T-helper 1 cell (primary cell): ENCODE data around the gene NAA15.
"Not testable (repeated sequence)": the region's sequence is repeated elsewhere in the genome, so short reads cannot be mapped to it uniquely, and the experiment has no call there.

ENCODE experiments used
- DNase-seq, 5 donors: peaks; one replicate each; pipeline ENCODE4 v3.0.0-alpha.2; 2012 to 2020
- total RNA-seq, 4 donors: gene quantifications; one replicate each; lab custom pipeline; 2026; lab: John Stamatoyannopoulos, UW

Gene NAA15
- 70.9 to 102 (median 94.6) reads per million in 4 donors for total RNA-seq

- peak; percentile 97 to 99 (median 98) for DNase-seq
These were observed at the start of gene NAA15 for GRCh38 chr4:139301113-139301820. NAA15 (plus strand) TSS chr4:139301505; CDS start chr4:139301778, 273 bp downstream.

GRCh38 chr4:139253046-139253445 is 48.3 kb upstream of the NAA15 start:
- no peak for DNase-seq

GRCh38 chr4:139253713-139254112 is 47.6 kb upstream of the NAA15 start:
- DNase-seq, result no peak

- DNase-seq, result not testable (repeated sequence)
These were observed 45.7 kb upstream of the NAA15 start for GRCh38 chr4:139255581-139255980.

- DNase-seq, result no peak
These were observed 45.0 kb upstream of the NAA15 start for GRCh38 chr4:139256349-139256748.

GRCh38 chr4:139265654-139266053 is 35.7 kb upstream of the NAA15 start:
- no peak for DNase-seq

- DNase-seq, result no peak
These were observed 35.1 kb upstream of the NAA15 start for GRCh38 chr4:139266208-139266582.

- peak; percentile 21 to 93 (median 41) for DNase-seq
These were observed 34.6 kb upstream of the NAA15 start for GRCh38 chr4:139266583-139267257.

- no peak for DNase-seq
These were observed 34.0 kb upstream of the NAA15 start for GRCh38 chr4:139267301-139267700.

- DNase-seq, result no peak
These were observed 27.5 kb upstream of the NAA15 start for GRCh38 chr4:139273835-139274234.

- no peak for DNase-seq
These were observed 26.5 kb upstream of the NAA15 start for GRCh38 chr4:139274790-139275189.

GRCh38 chr4:139275281-139275735 is 26.0 kb upstream of the NAA15 start:
- DNase-seq, result no peak

GRCh38 chr4:139278485-139278884 is 22.8 kb upstream of the NAA15 start:
- no peak for DNase-seq

GRCh38 chr4:139278912-139279759 is 22.2 kb upstream of the NAA15 start:
- DNase-seq, result no peak

GRCh38 chr4:139279760-139280620 is 21.3 kb upstream of the NAA15 start, which contains the start of gene MGARP:
MGARP (minus strand) TSS chr4:139280225; CDS start chr4:139280158, 67 bp downstream.
- DNase-seq, result peak in 1 of 5 donors; percentile 6

- no peak for DNase-seq
These were observed 19.1 kb upstream of the NAA15 start for GRCh38 chr4:139282065-139282720.

GRCh38 chr4:139282721-139283075 is 18.6 kb upstream of the NAA15 start:
- DNase-seq, result no peak

- DNase-seq, result no peak
These were observed 15.1 kb upstream of the NAA15 start for GRCh38 chr4:139286186-139286698.

- peak; percentile 92 to 99 (median 95) for DNase-seq
These were observed 5.9 kb upstream of the NAA15 start for GRCh38 chr4:139295206-139295941.

- no peak for DNase-seq
These were observed 5.4 kb upstream of the NAA15 start for GRCh38 chr4:139295942-139296299.

GRCh38 chr4:139297001-139297410 is 4.3 kb upstream of the NAA15 start:
- DNase-seq, result peak in 1 of 5 donors; percentile 38
